Panc1 (cell line): ENCODE measurements around the gene NEDD8. TPM values are rescaled to one million over a fixed set of nuclear protein-coding genes. Genes with fewer than 3 reads are reported as not detected.

Experiments used
- ATAC-seq: fragments of 200-7000 bp; cut with Tn5 transposase; 2 replicates; pipeline ENCODE4 v1.9.1; 2020; ENCODE audit warnings: mild to moderate bottlenecking, moderate library complexity
- BruUV-seq: library from RNA; stranded (reverse); fragments of 400-500 nt; replicated peaks from 2 replicates; lab custom pipeline; 2021; lab: Mats Ljungman, UMichigan
- CTCF ChIA-PET: fragments of 300-600 bp; sonication (Branson Sonifier 250); formaldehyde crosslinking; loops from one replicate; lab custom pipeline; 2022; ENCODE audit warnings: antibody characterized with exemption; lab: Charles Lee
- POLR2A ChIA-PET: fragments of 300-600 bp; sonication (Branson Sonifier 250); formaldehyde crosslinking; loops from one replicate; lab custom pipeline; 2022; ENCODE audit warnings: antibody characterized with exemption; lab: Charles Lee
- DNase-seq: peaks from one replicate; pipeline ENCODE4 v3.0.0-alpha.2; 2010; ENCODE audit warnings: low read depth, low spot score
- H3K27ac ChIP-seq: 2 replicates; pipeline ENCODE4 v1.5.1; 2011; ENCODE audit warnings: mild to moderate bottlenecking, low read length, inconsistent platforms
- H3K27me3 ChIP-seq: fragments of 200-500 bp; sonication (Bioruptor generic); 2 replicates; pipeline ENCODE4 v1.6.0; 2014; ENCODE audit warnings: low read length, inconsistent platforms; ENCODE audit not compliant: control insufficient read depth, insufficient read depth
- H3K36me3 ChIP-seq: fragments of 200-500 bp; sonication (Bioruptor generic); 2 replicates; pipeline ENCODE4 v1.5.1; 2014; ENCODE audit warnings: inconsistent platforms, mild to moderate bottlenecking, low read length, moderate library complexity; ENCODE audit not compliant: control insufficient read depth, insufficient read depth
- H3K4me1 ChIP-seq: 2 replicates; pipeline ENCODE4 v1.5.1; 2011; ENCODE audit warnings: inconsistent platforms, mild to moderate bottlenecking, low read length, moderate library complexity; ENCODE audit not compliant: control insufficient read depth, insufficient read depth
- H3K4me3 ChIP-seq, 2 experiments: 2 replicates each; pipeline ENCODE4 v1.5.1; 2011 to 2012; ENCODE audit warnings: low read depth in 2 of 2, low read length in 2 of 2, mild to moderate bottlenecking in 2 of 2, inconsistent platforms in 1 of 2, moderate library complexity in 1 of 2
- H3K9me3 ChIP-seq: fragments of 200-500 bp; sonication (Bioruptor generic); 2 replicates; pipeline ENCODE4 v1.5.1; 2014; ENCODE audit warnings: low read depth, mild to moderate bottlenecking, inconsistent platforms, low read length, moderate library complexity; ENCODE audit not compliant: control insufficient read depth, insufficient read depth
- POLR2AphosphoS5 ChIP-seq: IDR thresholded peaks from 2 replicates; pipeline ENCODE4 v1.6.1; 2012; ENCODE audit warnings: mild to moderate bottlenecking, low read depth, low read length, moderate library complexity
- SIN3A ChIP-seq: IDR thresholded peaks from 2 replicates; pipeline ENCODE4 v1.6.1; 2012; ENCODE audit warnings: low read depth, mild to moderate bottlenecking, low read length, moderate library complexity, borderline replicate concordance; ENCODE audit not compliant: insufficient read depth
- TCF7L2 ChIP-seq: IDR thresholded peaks from 2 replicates; pipeline ENCODE4 v1.6.1; 2011; ENCODE audit warnings: mild to moderate bottlenecking, low read depth, low read length, inconsistent platforms
- in situ Hi-C: cut with HindIII; loops from 2 replicates; pipeline ENCODE4 v1.10.0; 2016; ENCODE audit warnings: low sequenced_read_pairs, low pct_unique_long_range_greater_than_20kb
- intact Hi-C: fragments of 100-400 bp; cut with micrococcal nuclease; formaldehyde crosslinking; loops from one replicate; pipeline ENCODE4 v1.10.0; 2022; ENCODE audit not compliant: unreplicated experiment
- total RNA-seq: library from RNA; stranded (reverse); gene quantifications from one replicate; pipeline ENCODE4 v1.2.1, GENCODE V29; 2021; ENCODE audit not compliant: unreplicated experiment
- TF ChIP-seq, protein P1 (sequence below), 2 experiments: IDR thresholded peaks; 2 replicates each; pipeline ENCODE4 v1.6.1; 2011 to 2012; ENCODE audit warnings: low read depth in 2 of 2, control low read depth in 1 of 2, low read length in 1 of 2, mild to moderate bottlenecking in 1 of 2, moderate library complexity in 1 of 2; ENCODE audit not compliant: insufficient read depth in 1 of 2
- TF ChIP-seq, protein P2 (sequence below): fragments of 450-650 bp; IDR thresholded peaks from 2 replicates; pipeline ENCODE4 v1.5.1; 2017; ENCODE audit warnings: mild to moderate bottlenecking

Gene NEDD8
- total RNA-seq, 1 experiment from 2014 or later: 155 TPM

DNA sequence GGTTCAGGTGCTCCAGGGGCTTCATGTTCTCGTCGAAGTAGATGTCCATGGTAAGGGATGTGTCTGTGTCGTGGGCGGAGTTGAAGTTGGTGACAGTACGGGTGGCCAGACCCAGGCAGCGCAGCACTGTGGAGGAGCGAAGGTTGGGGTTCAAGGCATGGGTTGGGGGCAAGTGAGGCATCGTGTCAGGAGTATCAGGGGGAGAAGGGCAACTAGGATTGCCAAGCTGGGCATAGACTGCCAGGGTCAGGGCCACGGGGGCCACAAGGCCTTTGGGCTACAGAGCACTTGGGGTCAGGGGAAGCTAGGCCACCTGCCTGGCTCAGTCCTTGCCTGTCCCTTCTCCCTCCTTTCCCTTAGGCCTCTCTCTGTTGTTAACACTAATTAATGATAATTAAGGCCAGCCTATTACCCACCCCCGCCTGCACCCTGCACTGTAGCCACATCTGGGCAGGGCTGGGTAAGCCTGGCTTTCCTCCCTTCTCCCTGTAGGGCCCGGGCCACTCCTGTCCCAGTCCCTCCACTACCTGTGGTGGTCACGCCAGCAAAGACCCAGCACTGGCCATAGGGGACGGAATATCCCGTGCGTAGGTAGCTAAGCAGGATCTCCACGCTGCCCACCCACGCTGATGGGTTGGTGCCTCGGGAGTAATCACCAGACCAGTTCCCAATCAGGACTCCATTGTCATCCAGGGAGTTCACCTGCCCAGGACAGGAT, 26.5 kb upstream of the NEDD8 start:
- Histone ChIP-seq H3K27me3 (no peaks in the 10 kb centered on the region), H3K36me3 (no peaks in the 10 kb centered on the region), H3K4me1 (no peaks in the 10 kb centered on the region), H3K4me3 (no peak overlapping the region), H3K27ac (no peak overlapping the region), H3K9me3 (no peaks in the 10 kb centered on the region)
- ChIA-PET POLR2A (interaction anchor here (0.6 kb wide), 1 partner anchor 16 kb away, joined by 12 read pairs; the partner anchor contains the start of gene TINF2), CTCF (no interaction called here)
- ATAC-seq: no peak
- no peak for DNase-seq
- no TSS peak for BruUV-seq
- TF ChIP-seq POLR2AphosphoS5: no peak
- TF ChIP-seq, protein P1, sequence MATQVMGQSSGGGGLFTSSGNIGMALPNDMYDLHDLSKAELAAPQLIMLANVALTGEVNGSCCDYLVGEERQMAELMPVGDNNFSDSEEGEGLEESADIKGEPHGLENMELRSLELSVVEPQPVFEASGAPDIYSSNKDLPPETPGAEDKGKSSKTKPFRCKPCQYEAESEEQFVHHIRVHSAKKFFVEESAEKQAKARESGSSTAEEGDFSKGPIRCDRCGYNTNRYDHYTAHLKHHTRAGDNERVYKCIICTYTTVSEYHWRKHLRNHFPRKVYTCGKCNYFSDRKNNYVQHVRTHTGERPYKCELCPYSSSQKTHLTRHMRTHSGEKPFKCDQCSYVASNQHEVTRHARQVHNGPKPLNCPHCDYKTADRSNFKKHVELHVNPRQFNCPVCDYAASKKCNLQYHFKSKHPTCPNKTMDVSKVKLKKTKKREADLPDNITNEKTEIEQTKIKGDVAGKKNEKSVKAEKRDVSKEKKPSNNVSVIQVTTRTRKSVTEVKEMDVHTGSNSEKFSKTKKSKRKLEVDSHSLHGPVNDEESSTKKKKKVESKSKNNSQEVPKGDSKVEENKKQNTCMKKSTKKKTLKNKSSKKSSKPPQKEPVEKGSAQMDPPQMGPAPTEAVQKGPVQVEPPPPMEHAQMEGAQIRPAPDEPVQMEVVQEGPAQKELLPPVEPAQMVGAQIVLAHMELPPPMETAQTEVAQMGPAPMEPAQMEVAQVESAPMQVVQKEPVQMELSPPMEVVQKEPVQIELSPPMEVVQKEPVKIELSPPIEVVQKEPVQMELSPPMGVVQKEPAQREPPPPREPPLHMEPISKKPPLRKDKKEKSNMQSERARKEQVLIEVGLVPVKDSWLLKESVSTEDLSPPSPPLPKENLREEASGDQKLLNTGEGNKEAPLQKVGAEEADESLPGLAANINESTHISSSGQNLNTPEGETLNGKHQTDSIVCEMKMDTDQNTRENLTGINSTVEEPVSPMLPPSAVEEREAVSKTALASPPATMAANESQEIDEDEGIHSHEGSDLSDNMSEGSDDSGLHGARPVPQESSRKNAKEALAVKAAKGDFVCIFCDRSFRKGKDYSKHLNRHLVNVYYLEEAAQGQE (IDR thresholded peaks at IDR 0.05; ENCODE audit: insufficient read depth in 1 of 2, low read depth in 2 of 2, low read length in 1 of 2): no peak
- TF ChIP-seq, protein P2, sequence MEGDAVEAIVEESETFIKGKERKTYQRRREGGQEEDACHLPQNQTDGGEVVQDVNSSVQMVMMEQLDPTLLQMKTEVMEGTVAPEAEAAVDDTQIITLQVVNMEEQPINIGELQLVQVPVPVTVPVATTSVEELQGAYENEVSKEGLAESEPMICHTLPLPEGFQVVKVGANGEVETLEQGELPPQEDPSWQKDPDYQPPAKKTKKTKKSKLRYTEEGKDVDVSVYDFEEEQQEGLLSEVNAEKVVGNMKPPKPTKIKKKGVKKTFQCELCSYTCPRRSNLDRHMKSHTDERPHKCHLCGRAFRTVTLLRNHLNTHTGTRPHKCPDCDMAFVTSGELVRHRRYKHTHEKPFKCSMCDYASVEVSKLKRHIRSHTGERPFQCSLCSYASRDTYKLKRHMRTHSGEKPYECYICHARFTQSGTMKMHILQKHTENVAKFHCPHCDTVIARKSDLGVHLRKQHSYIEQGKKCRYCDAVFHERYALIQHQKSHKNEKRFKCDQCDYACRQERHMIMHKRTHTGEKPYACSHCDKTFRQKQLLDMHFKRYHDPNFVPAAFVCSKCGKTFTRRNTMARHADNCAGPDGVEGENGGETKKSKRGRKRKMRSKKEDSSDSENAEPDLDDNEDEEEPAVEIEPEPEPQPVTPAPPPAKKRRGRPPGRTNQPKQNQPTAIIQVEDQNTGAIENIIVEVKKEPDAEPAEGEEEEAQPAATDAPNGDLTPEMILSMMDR: no peak
- TF ChIP-seq TCF7L2: no peak
- no peak for TF ChIP-seq SIN3A
- intact Hi-C loops: no loop called here
- in situ Hi-C loops: no loop called here

DNA sequence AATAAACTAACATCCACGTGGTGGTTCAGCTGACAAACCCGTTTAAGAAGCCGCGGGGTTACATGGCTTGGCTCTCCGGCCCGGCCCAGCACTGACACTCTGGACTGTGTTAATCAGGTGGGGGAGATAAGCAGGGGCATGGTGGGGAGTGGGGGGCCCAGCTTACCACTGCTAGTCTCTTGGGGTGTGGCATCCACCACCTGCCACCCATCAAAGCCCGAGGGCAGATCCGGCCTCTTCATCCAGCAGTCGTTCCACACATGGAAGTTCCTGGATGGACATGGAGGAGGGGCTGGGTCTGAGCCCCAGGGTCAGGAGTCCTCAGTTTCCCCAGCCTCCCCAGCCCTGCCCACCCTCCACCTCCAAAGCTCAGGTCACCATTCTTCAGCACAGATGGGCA, 26.0 kb upstream of the NEDD8 start:
- no TSS peak for BruUV-seq
- intact Hi-C loops: no loop called here
- POLR2A ChIA-PET: no interaction called here

More for the DNA sequence above, 26.0 kb upstream of the NEDD8 start:
- CTCF ChIA-PET: no interaction called here
- Histone ChIP-seq H3K9me3 (no peaks in the 10 kb centered on the region), H3K36me3 (no peaks in the 10 kb centered on the region), H3K27me3 (no peaks in the 10 kb centered on the region), H3K4me1 (no peaks in the 10 kb centered on the region), H3K27ac (no peak overlapping the region), H3K4me3 (no peak overlapping the region)
- DNase-seq: no peak
- TF ChIP-seq TCF7L2 (no peak), POLR2AphosphoS5 (no peak), SIN3A (no peak)
- TF ChIP-seq, protein P1 (IDR thresholded peaks at IDR 0.05; ENCODE audit: insufficient read depth in 1 of 2, low read depth in 2 of 2, low read length in 1 of 2): no peak
- TF ChIP-seq, protein P2: no peak
- in situ Hi-C loops: no loop called here
- ATAC-seq: no peak
